Muscle layer of colon (tissue), 2 donors: ENCODE measurements around the gene C7orf33.

Experiments used
- H3K27ac ChIP-seq: one replicate; pipeline ENCODE4 v1.7.0; 2013; ENCODE audit warnings: low read depth, mild to moderate bottlenecking, low read length, moderate library complexity
- H3K27me3 ChIP-seq, 2 donors: one replicate each; pipeline ENCODE4 v1.7.0; 2013; ENCODE audit warnings: low read length in 2 of 2, mild to moderate bottlenecking in 2 of 2; ENCODE audit not compliant: insufficient read depth in 2 of 2, control insufficient read depth in 1 of 2
- H3K36me3 ChIP-seq: one replicate; pipeline ENCODE4 v1.7.0; 2013; ENCODE audit warnings: mild to moderate bottlenecking, low read length; ENCODE audit not compliant: insufficient read depth
- H3K4me1 ChIP-seq: one replicate; pipeline ENCODE4 v1.7.0; 2013; ENCODE audit warnings: mild to moderate bottlenecking, low read length; ENCODE audit not compliant: insufficient read depth
- H3K4me3 ChIP-seq, 2 donors: one replicate each; pipeline ENCODE4 v1.7.0; 2013; ENCODE audit warnings: low read length in 2 of 2, low read depth in 1 of 2, mild to moderate bottlenecking in 1 of 2, moderate library complexity in 1 of 2
- H3K9ac ChIP-seq: one replicate; pipeline ENCODE4 v1.7.0; 2013; ENCODE audit warnings: low read length
- H3K9me3 ChIP-seq: one replicate; pipeline ENCODE4 v1.7.0; 2013; ENCODE audit warnings: mild to moderate bottlenecking, low read length
- donor health status: abdominal sarcoma.
- donor health status: Adenocarcinoma of cecum.

C7orf33 gene

GRCh38 chr7:148611692-148612091, 21.1 kb downstream of the C7orf33 start:
- Histone ChIP-seq H3K4me3 (no peak overlapping the region), H3K4me1 (peaks cover 8% of the 10 kb centered on the region), H3K27ac (no peak overlapping the region), H3K27me3 (no peaks in the 10 kb centered on the region), H3K9ac (no peak overlapping the region), H3K9me3 (no peaks in the 10 kb centered on the region), H3K36me3 (no peaks in the 10 kb centered on the region)

DNA sequence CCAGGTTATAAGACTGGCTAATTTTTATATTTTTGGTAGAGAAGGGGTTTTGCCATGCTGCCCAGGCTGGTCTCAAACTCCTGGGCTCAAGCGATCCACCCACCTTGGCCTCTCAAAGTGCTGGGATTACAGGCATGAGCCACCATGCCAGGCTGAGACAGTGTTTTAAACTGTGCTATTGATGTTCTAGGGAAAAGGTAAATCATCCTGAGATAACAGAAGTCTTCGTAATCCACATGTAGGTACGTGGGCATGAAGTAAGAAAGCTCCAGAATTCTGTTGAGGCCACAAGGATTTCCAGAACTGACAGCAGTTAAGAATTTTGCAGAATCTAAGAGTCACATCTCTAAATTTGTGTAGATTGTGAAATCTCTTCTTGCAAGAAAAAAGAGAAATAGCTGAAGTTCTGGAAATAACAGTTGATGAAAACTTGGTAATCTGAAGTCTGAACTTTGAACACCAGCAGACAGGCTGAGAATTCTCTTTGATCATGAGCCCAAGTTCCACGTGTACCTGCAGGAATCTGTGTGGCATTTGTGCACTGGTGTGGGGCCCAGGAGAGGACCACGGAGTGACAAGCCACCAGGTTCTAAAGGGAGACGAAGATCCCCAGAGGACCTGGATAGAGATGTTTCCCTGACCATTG, 24.6 kb downstream of the C7orf33 start:
- H3K36me3 ChIP-seq, result no peaks in the 10 kb centered on the region
- no peaks in the 10 kb centered on the region for H3K27me3 ChIP-seq
- H3K9ac ChIP-seq, result no peak overlapping the region
- H3K4me1 ChIP-seq, result no peaks in the 10 kb centered on the region
- no peaks in the 10 kb centered on the region for H3K9me3 ChIP-seq
- H3K27ac ChIP-seq, result no peak overlapping the region
- H3K4me3 ChIP-seq, result no peak overlapping the region

DNA sequence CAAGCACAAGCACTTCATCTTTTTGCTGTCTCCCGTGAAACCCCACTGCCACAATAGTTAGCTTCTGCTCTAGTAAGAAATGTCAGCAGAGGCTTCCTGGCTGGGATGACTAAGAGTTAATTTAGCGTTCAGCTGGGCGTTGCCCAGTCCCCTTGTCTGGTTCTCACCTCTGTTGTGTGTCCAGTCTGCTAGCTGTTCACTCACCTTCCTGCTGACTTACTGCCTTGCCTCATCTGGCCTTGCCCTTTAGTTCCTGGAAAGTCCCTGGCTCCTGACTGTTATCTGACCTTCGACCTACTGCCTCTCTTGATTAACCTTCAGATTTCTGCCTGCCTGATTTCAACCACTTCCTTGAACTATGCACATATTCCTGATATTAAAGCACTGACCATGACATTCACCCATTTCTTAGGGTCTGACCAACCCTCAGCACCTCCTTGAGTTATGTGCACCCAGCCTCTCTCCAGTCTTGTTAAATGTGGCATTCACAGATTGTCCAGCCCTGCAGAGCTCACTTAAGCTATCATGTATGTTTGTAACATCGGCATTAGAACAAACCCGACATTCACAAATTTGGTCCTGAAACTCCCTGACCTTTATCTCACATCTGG, 30.3 kb downstream of the C7orf33 start:
- Histone ChIP-seq H3K4me1 (no peaks in the 10 kb centered on the region), H3K36me3 (no peaks in the 10 kb centered on the region), H3K9me3 (no peaks in the 10 kb centered on the region), H3K4me3 (no peak overlapping the region), H3K9ac (no peak overlapping the region), H3K27ac (no peak overlapping the region), H3K27me3 (no peaks in the 10 kb centered on the region)

DNA sequence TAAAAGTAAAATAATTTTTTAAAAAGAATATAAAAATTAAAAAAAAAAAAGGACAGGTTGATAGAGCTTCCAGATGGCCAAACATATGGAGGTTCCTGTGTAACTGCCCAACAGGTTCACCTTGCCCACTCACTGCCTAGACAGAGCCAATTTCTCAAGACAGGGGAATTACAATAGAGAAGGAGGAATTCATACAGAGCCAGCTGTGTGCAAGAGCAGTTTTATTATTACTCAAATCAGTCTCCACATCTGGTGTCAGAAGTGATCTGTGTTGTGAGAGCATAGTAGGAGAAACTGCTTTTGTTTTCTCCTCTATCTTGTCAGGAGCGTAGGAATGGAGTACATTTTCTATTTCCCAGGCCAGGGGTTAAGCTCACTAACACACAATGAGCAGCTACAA, 31.0 kb downstream of the C7orf33 start:
- Histone ChIP-seq H3K4me1 (no peaks in the 10 kb centered on the region), H3K9ac (no peak overlapping the region), H3K9me3 (no peaks in the 10 kb centered on the region), H3K27ac (no peak overlapping the region), H3K27me3 (no peaks in the 10 kb centered on the region), H3K36me3 (no peaks in the 10 kb centered on the region), H3K4me3 (no peak overlapping the region)

- H3K4me3 ChIP-seq, result no peak overlapping the region
Measured at GRCh38 chr7:148622887-148623585, 32.5 kb downstream of the C7orf33 start.

DNA sequence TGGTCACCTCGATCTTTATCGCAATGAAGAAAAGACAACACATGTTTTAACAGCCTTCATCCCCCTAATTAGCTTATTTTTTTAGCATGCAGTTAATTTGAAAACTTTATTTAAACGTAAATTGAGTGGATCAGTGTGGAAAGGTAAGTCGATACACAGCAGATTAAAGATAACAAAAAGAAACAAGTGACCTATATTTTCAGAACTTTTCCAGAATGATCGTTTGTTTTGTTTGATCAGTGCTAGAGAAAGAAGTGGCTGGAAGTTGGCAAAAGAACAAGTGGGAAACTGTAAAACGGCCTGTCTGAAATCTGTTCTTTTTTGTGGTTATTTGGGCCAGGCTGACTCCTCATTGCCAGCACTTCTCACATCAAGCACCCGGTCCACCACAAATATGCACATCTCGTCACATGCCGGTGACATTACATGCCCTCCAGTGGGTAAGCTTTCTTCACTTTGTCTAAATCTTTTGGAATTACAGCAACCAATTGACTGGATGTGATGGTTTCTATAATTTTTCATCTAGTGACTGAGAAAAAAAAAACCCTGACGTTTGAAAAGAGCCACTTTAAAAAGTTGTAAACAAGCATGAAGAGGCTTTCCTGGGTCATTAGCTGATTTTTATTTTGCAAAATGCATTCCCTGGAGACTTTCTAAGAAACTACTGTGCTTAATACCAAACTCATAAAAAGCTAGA, 33.2 kb downstream of the C7orf33 start:
- no peak overlapping the region for H3K4me3 ChIP-seq
- H3K4me1 ChIP-seq, result no peaks in the 10 kb centered on the region
- no peak overlapping the region for H3K27ac ChIP-seq
- no peaks in the 10 kb centered on the region for H3K9me3 ChIP-seq
- no peaks in the 10 kb centered on the region for H3K27me3 ChIP-seq
- H3K36me3 ChIP-seq, result no peaks in the 10 kb centered on the region
- no peak overlapping the region for H3K9ac ChIP-seq

More at GRCh38 chr7:148622887-148623585, 32.5 kb downstream of the C7orf33 start:
- H3K4me1 ChIP-seq, result no peaks in the 10 kb centered on the region
- H3K9ac ChIP-seq, result no peak overlapping the region
- no peaks in the 10 kb centered on the region for H3K27me3 ChIP-seq
- H3K9me3 ChIP-seq, result no peaks in the 10 kb centered on the region
- no peak overlapping the region for H3K27ac ChIP-seq
- no peaks in the 10 kb centered on the region for H3K36me3 ChIP-seq

DNA sequence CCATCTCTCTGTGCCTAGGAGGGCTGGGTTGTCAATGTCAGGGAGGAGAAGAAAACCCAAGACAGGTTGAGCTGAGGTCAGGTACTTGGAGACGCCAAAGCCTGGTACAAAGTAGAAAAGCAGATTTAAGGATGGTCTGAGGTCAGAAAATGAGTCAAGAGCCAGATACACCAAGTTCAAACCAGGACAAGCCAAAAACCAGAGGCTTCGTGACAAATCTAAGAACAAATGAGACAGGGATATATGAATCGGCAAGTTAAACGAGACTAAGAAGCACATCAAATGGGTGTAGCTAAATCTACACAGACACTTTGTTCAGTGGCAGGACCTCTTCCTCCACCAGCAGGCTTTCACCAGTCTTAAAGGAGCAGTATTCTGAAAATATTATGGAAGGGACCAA, 34.2 kb downstream of the C7orf33 start:
- no peak overlapping the region for H3K27ac ChIP-seq

GRCh38 chr7:148625342-148625741, 34.8 kb downstream of the C7orf33 start:
- Histone ChIP-seq H3K36me3 (no peaks in the 10 kb centered on the region), H3K9me3 (no peaks in the 10 kb centered on the region), H3K27me3 (no peaks in the 10 kb centered on the region), H3K4me3 (no peak overlapping the region), H3K4me1 (no peaks in the 10 kb centered on the region), H3K9ac (no peak overlapping the region), H3K27ac (no peak overlapping the region)

More for the DNA sequence above, 34.2 kb downstream of the C7orf33 start:
- Histone ChIP-seq H3K4me3 (no peak overlapping the region), H3K9me3 (no peaks in the 10 kb centered on the region), H3K4me1 (no peaks in the 10 kb centered on the region), H3K9ac (no peak overlapping the region), H3K27me3 (no peaks in the 10 kb centered on the region), H3K36me3 (no peaks in the 10 kb centered on the region)

DNA sequence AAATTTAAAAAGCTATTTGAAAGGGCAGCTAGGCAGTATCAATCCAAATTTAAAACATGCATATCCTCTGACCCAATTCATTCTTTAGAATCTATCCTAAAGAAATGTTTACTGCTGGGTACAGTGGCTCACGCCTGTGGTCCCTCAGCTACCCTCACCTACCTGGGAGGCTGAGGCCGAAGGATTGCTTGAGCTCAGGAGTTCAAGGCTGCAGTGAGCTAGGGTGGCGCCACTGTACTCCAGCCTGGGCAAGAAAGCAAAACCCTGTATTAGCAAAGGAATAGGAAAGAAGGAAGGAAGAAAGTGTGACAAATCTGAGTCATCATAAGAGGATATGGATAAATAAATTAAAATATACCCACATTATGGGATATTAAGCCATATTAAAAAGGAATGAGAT, 36.3 kb downstream of the C7orf33 start:
- Histone ChIP-seq H3K27me3 (no peaks in the 10 kb centered on the region), H3K4me1 (no peaks in the 10 kb centered on the region), H3K9ac (no peak overlapping the region), H3K36me3 (no peaks in the 10 kb centered on the region), H3K27ac (no peak overlapping the region), H3K4me3 (no peak overlapping the region), H3K9me3 (no peaks in the 10 kb centered on the region)

DNA sequence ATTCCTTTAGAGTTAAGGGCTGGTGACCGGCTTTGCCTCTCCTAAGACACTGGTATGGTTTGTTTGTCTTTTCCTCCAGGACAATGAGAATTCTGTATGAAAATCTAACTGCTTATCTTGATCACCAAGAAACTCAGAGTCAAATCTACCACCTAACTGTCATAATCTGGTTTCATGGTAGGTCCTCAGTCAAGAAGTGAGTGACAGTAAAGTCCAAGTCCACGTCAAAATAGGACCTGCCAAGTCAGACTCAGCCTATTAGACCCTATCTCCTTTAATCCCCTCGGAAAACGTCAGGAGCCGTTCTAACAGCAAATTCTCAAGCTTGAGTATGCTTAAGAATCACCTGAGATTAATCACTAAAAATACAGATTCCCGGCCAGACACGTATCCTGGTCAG, 37.4 kb downstream of the C7orf33 start:
- no peaks in the 10 kb centered on the region for H3K27me3 ChIP-seq
- no peaks in the 10 kb centered on the region for H3K9me3 ChIP-seq
- H3K36me3 ChIP-seq, result no peaks in the 10 kb centered on the region
- H3K27ac ChIP-seq, result no peak overlapping the region
- H3K4me3 ChIP-seq, result no peak overlapping the region
- H3K9ac ChIP-seq, result no peak overlapping the region
- no peaks in the 10 kb centered on the region for H3K4me1 ChIP-seq

DNA sequence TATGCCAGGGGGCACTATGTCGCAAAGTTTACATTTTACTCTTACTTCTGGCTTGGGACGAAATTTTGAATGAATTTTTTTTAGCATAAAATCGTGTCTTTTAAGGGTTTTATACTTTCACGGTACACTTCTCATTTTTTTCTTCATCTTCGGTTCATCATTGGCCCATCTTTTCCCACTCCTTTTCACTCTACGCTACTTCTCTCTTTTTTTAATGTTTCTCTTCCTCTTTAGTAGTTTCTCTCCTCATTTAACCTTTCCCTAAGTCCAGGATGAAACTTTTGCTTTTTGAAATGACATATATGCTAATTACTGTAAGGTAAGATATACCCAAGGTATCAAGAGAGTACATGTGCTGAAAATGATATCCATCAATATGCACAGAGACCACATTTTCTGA, 39.5 kb downstream of the C7orf33 start:
- no peaks in the 10 kb centered on the region for H3K4me1 ChIP-seq
- H3K27ac ChIP-seq, result no peak overlapping the region
- H3K9me3 ChIP-seq, result no peaks in the 10 kb centered on the region
- no peaks in the 10 kb centered on the region for H3K36me3 ChIP-seq
- H3K4me3 ChIP-seq, result no peak overlapping the region
- no peaks in the 10 kb centered on the region for H3K27me3 ChIP-seq
- H3K9ac ChIP-seq, result no peak overlapping the region
